Progenitor cell of endocrine pancreas (in vitro differentiated cells): ENCODE data around the gene PNISR. TPM values are rescaled to one million over a fixed set of nuclear protein-coding genes. Genes with fewer than 3 reads are reported as not detected.

ENCODE experiments used
- DNase-seq: peaks from one replicate; pipeline ENCODE4 v3.0.0; 2021; ENCODE audit warnings: low spot score; ENCODE audit not compliant: unreplicated experiment
- H3K27ac Mint-ChIP-seq: 2 replicates; pipeline ENCODE4 v1.8.0; 2021; ENCODE audit warnings: mild to moderate bottlenecking, moderate library complexity, mixed read lengths
- H3K27me3 Mint-ChIP-seq: 2 replicates; pipeline ENCODE4 v1.8.0; 2021; ENCODE audit warnings: mixed read lengths
- H3K36me3 Mint-ChIP-seq: 2 replicates; pipeline ENCODE4 v1.8.0; 2022; ENCODE audit warnings: mixed read lengths; ENCODE audit not compliant: insufficient read depth
- H3K4me1 Mint-ChIP-seq: 2 replicates; pipeline ENCODE4 v1.8.0; 2021; ENCODE audit warnings: low read depth, mixed read lengths
- H3K4me3 Mint-ChIP-seq: 2 replicates; pipeline ENCODE4 v1.8.0; 2021; ENCODE audit warnings: low read depth, mild to moderate bottlenecking, moderate library complexity, mixed read lengths
- H3K9me3 Mint-ChIP-seq: 2 replicates; pipeline ENCODE4 v1.8.0; 2021; ENCODE audit warnings: low read depth, mixed read lengths
- CTCF ChIP-seq: fragments of 200-600 bp; sonication (generic); IDR thresholded peaks from one replicate; pipeline ENCODE4 v1.5.0; 2021; ENCODE audit warnings: antibody characterized with exemption, mild to moderate bottlenecking; ENCODE audit not compliant: unreplicated experiment
- total RNA-seq: library from RNA; stranded (reverse); gene quantifications from 2 replicates; pipeline ENCODE4 v1.2.1, GENCODE V29; 2021

Gene PNISR
- total RNA-seq, 1 donor from 2014 or later: 207 TPM

GRCh38 chr6:99364026-99364425 lies 61.1 kb downstream of the PNISR start:
- Mint-ChIP-seq H3K4me1 (no peaks in the 10 kb centered on the region), H3K4me3 (no peak overlapping the region)

GRCh38 chr6:99362678-99363268 lies 62.3 kb downstream of the PNISR start:
- no peaks in the 10 kb centered on the region for H3K36me3 Mint-ChIP-seq
- H3K27ac Mint-ChIP-seq: no peak overlapping the region
- no peak for TF ChIP-seq CTCF
- H3K4me1 Mint-ChIP-seq: no peaks in the 10 kb centered on the region
- H3K27me3 Mint-ChIP-seq: peaks cover 6% of the 10 kb centered on the region
- H3K4me3 Mint-ChIP-seq: no peak overlapping the region
- DNase-seq: no peak
- no peaks in the 10 kb centered on the region for H3K9me3 Mint-ChIP-seq

More at GRCh38 chr6:99364026-99364425, 61.1 kb downstream of the PNISR start:
- H3K27ac Mint-ChIP-seq: no peak overlapping the region
- H3K9me3 Mint-ChIP-seq: no peaks in the 10 kb centered on the region
- no peak for TF ChIP-seq CTCF
- H3K36me3 Mint-ChIP-seq: no peaks in the 10 kb centered on the region
- peaks cover 4% of the 10 kb centered on the region for H3K27me3 Mint-ChIP-seq
- DNase-seq: no peak

GRCh38 chr6:99359800-99360199 lies 65.3 kb downstream of the PNISR start:
- Mint-ChIP-seq H3K36me3 (no peaks in the 10 kb centered on the region), H3K4me3 (no peak overlapping the region), H3K4me1 (no peaks in the 10 kb centered on the region), H3K27ac (no peak overlapping the region), H3K27me3 (peaks cover 25% of the 10 kb centered on the region), H3K9me3 (no peaks in the 10 kb centered on the region)
- TF ChIP-seq CTCF: no peak
- no peak for DNase-seq

- Mint-ChIP-seq H3K9me3 (no peaks in the 10 kb centered on the region), H3K36me3 (no peaks in the 10 kb centered on the region), H3K4me3 (no peak overlapping the region), H3K27ac (no peak overlapping the region), H3K27me3 (peaks cover 34% of the 10 kb centered on the region), H3K4me1 (no peaks in the 10 kb centered on the region)
- no peak for TF ChIP-seq CTCF
- no peak for DNase-seq
Observed at GRCh38 chr6:99356641-99357040, 68.5 kb downstream of the PNISR start.

GRCh38 chr6:99354983-99355382 lies 70.1 kb downstream of the PNISR start:
- DNase-seq: no peak
- Mint-ChIP-seq H3K36me3 (no peaks in the 10 kb centered on the region), H3K27ac (no peak overlapping the region), H3K27me3 (peaks cover 30% of the 10 kb centered on the region), H3K4me3 (no peak overlapping the region), H3K9me3 (no peaks in the 10 kb centered on the region), H3K4me1 (peaks cover 8% of the 10 kb centered on the region)
- TF ChIP-seq CTCF: no peak
